Keratinocyte (primary cell): ENCODE results near the gene SPRY4.
"Not testable (repeated sequence)": the region's sequence is repeated elsewhere in the genome, so short reads cannot be mapped to it uniquely, and the experiment has no call there.

Experiments used
- CTCF ChIP-seq, 3 experiments: IDR thresholded peaks in 1 of 3; conservative IDR thresholded peaks in 1 of 3; optimal IDR thresholded peaks in 1 of 3; 2 replicates in 2 of 3; 3 replicates in 1 of 3; pipeline versions ENCODE3 to v1.5.1; 2011; ENCODE audit warnings: low read length in 3 of 3, mild to moderate bottlenecking in 3 of 3, moderate library complexity in 2 of 3, control low read depth in 1 of 3, inconsistent platforms in 1 of 3; ENCODE audit not compliant: insufficient read depth in 2 of 3; ENCODE audit errors: extremely low read depth in 1 of 3
- EZH2 ChIP-seq: IDR thresholded peaks from one replicate; pipeline ENCODE4 v1.6.1; 2012; ENCODE audit warnings: inconsistent platforms, mild to moderate bottlenecking, low read length, moderate library complexity

DNA sequence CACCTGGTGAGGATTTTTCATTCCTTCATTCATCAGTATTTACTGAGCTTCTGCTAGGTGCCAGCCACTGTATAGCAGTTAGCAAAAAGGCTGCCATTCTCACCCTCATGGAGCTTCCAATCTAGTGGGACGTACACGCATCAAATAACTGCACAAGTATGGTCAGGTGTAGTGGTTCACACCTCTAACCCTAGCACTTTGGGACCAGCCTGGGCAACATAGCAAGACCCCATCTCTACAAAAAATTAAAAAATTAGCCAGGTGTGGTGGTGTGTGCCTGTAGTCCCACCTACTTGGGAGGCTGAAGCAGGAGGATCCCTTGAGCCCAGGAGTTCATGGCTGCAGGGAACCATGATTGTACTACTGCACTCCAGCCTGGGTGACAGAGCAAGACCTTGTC, 8.9 kb upstream of the SPRY4 start:
- not testable (repeated sequence) for TF ChIP-seq CTCF (optimal IDR thresholded peaks at IDR 0.05 in 1 of 3, IDR thresholded peaks at IDR 0.05 in 1 of 3, conservative IDR thresholded peaks at IDR 0.05 in 1 of 3; ENCODE audit: extremely low read depth in 1 of 3, insufficient read depth in 2 of 3, low read length in 3 of 3); EZH2
